Pons (tissue), 1 donor: ENCODE results near the gene IGFALS.

Source experiments
- DNase-seq: peaks from one replicate; pipeline ENCODE4 v3.0.0-alpha.2; 2016; ENCODE audit warnings: low spot score

IGFALS gene

DNA sequence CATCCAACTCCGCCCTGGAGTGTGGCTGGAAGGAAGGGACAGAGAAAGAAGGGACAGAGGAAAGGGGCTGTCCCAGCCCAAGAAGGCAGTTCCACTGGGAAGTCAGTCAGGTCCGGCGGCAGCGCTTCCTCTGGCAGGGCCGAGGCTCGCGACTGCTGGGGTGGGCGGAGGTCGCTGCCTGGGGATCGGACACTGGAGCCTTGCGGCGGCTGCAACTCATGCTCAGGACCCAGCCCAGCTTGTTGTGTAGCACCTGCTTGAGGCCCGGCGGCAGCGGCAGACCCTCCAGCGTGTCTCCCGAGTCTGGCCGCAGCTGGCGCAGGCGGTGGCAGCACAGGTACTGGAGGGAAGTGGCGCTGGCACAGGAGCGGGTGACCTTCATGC is 16.5 kb downstream of the IGFALS start:
- DNase-seq, result no peak

DNA sequence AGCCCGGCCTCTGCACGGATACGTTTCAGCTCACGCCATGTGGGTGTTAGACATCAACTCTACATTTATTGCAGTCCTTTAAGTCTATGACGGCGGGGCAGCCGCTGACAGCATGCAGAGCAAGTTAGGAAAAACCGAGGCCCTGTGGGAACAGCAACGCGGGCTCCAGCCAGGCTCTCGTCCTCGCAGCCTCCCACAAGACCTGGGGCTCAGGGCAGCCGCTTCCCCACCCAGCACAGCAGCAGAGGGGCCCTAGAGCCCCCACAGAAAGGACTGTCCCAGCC is 16.9 kb downstream of the IGFALS start:
- no peak for DNase-seq

DNA sequence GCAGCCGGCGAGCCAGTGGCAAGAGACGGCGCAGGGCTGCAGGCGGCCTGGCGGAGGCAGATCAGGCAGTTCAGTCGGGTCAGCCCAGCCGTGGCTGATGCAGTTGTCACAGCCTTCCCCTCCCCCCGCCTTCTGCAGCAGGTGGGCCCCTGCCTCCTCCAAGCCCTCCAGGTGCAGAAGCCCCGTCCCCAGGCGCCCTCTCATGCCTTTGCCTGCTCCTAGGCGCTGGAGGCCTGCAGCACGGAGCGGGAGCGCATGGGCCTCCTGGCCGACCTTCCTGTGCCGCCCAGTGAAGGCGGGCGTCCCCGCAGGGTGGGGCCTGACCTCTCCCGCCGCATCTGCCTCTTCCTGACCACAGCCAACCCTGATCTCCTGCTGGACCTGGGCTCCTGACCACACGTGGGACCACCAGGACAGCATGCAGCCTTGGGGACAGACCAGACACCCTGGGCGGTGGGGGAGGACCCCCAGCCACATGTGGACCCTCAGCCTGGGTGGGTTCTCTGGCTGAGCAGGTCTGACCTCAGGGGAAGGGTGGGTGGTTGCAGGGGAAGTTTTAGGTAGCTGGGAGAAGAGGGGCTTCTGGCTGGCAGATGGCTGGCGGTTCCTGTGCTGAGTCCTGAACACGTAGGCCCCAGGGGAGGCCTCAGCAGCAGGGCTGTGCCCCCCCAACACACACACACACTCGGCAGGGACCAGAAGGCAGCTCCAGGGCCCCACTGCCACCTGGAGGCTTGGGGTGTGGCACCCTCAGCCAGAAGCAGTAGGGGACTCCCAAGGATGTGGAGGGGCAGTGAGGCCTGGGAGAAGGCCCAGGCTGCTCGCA is 17.4 kb downstream of the IGFALS start:
- no peak for DNase-seq

DNA sequence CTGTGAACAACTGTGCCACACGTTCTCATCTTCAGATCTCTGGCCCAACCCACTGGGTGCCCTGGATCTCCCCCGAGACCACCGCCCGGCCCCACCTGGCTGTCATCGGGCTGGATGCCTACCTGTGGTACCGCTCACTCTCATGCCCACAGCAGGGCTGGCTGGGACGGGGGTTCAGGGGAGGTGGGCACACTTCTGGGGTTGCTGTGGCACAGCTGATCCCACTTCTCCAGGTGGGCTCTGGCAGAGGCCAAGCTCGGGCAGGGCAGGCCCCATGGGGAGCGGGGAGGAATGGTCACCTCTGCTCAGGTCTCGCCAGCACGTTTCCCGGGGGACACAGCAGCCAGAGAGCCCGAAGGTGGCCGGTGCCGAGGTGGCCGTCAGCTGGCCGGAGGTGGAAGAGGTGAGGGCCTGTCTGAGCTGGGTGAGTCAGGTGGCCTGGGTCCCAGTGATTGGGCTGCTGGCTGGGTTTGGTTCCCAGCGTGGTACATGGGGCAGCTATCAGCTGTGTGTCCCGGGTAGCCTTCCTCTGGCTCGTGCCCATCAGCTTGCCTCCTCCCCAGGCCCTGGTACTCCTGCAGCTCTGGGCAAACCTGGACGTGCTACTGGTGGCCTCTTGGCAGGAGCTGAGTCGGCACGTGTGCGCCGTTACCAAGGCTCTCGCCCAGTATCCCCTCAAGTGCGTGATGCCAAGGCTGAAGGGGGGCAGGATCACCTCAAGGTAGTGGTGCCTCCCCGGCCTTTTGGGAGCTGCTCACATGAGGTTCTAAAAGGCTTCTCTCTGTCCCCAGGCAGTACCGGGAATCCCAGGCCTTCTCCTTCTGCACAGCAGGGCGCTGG is 18.3 kb downstream of the IGFALS start:
- no peak for DNase-seq

DNA sequence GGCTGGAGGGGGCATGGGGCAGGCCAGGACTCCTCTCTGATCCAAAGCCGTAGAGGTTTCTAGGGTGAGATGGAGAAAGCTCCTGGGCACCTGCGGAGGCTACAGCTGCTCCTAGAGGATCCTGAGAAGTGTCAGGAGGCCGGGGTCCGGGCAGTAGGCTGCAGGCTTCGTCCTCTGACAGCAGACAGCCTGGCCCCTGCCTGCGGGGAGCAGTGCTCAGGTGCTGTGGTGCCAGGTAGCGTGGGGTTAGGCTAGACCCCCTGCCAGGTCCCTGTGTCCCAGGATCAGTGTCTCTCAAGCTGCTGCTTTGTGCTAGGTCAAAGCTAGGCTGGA is 19.1 kb downstream of the IGFALS start:
- DNase-seq, result no peak

DNA sequence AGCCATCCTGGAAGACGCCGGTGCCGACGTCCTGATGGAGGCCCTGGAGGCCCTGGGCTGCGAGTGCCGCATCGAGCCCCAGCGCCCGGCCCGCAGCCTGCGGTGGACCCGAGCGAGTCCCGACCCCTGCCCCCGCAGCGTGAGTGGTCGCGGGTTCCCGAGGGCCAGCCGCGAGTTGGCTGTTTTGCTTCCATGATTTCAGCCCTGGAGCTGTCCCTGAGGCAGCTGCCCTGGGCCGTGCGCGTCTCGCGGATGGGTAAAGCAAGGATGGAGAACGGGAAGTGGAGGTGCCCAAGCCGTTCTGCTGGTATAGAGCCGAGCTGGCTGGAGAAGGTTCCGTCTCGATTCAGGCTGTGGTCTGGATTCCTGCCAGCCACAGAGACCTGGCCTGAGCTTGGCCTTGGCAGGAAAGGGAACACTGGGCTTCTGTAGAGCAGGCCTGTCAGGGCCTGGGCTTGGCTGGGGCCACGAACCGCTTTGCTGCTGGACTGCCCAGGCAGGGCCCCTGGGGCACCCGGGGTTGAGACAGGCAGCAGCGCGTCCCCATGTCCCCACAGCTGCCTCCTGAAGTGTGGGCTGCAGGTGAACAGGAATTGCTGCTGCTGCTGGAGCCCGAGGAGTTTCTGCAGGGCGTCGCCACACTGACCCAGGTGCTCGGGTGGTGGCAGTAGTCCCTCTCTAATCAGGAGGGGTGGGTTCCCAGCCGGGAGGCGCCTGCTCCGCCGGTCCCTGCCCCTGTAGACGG is 19.6 kb downstream of the IGFALS start:
- DNase-seq, result no peak

DNA sequence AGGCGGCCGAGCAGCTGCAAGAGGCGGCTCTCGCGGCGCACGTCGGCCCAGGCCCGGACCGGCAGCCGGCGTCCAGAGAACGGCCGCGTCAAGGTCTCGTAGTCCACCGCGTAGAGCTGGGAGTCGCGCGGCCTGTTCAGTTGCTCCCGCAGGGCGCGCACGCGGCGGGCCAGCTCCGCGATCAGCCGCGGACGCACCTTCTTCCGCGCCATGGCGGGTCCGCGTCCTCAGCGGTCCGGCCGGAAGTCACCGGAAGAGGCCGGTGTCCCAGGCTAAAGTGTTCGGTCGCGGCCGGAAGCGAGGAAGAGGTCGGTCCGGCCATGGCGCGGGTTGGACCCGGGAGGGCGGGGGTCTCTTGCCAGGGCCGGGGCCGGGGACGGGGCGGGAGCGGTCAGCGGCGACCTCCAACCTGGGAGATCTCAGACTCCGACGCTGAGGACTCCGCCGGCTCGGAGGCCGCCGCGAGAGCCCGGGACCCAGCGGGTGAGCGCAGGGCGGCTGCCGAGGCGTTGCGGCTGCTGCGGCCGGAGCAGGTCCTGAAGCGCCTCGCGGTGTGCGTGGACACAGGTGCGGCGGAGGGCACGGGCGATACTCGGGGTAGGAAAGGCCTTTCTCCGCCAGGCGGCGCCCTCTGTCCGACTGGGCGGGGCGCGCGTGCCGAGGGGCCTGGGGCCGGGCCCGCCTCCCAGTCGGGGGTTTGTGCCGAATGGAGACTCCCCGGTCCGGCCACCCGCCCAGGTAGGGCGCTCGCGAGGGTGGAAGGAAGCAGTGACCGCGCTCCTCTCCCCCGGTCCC is 20.4 kb downstream of the IGFALS start, which contains the start of gene MRPS34:
Gene MRPS34 (minus strand): TSS at position 227 of the 795 bp plus-strand sequence. CDS start 15 bp downstream, at position 212.
- peak; percentile 63 for DNase-seq

DNA sequence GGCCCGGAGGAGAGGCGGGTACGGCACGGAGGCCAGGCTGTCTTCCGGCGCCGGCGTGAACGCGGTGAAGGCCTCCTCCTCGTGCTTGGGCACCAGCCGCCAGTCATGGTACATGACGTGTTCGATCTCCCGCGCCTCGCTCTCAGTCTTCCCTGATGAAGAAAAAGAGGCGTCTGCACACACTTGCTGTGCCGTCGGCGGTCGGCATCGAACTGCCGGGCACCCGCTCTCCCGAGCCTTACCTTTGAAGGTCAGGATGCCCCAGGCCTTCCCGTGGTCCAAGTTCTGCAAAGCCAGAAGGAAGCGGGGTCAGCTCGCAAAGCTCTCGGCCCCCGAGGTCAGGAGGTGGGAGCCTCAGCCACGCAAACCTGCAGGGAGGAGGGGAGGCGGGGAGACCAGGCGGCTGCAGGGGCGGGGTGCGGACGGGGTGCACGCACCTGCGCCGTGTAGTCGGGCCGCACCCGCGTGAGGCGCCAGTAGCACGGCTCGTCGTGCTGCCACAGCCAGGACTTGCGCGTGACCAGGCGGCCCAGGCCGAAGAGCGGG is 21.1 kb downstream of the IGFALS start, which contains the start of gene EME2:
Gene EME2 (plus strand): TSS at position 449 of the 546 bp plus-strand sequence. CDS start 418 bp downstream, outside the sequence.
- no peak for DNase-seq

DNA sequence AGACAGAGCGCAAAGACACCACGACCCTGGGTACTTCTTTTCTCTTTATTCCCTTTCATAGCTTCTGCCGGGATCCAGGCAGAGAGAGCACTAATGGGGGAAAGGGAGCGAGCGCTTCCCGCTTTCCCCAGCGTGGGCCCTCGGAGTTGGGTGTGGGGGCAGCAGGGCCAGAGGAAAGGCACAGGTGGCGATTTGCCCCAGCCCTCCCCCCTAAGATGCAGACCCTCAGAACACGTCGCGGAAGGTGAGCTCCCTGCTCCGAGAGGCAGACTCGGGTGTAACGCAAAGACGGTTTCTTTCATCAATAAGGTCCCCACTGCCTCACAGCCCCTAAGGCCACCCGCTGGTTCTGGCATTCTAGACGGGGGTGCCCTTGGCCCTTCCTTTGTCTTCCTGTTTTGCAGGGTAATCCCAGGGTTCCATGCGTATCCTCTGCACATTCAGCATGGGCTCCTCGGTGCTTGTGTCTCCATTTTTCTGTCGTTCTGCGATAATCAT is 21.6 kb downstream of the IGFALS start:
- DNase-seq, result no peak

DNA sequence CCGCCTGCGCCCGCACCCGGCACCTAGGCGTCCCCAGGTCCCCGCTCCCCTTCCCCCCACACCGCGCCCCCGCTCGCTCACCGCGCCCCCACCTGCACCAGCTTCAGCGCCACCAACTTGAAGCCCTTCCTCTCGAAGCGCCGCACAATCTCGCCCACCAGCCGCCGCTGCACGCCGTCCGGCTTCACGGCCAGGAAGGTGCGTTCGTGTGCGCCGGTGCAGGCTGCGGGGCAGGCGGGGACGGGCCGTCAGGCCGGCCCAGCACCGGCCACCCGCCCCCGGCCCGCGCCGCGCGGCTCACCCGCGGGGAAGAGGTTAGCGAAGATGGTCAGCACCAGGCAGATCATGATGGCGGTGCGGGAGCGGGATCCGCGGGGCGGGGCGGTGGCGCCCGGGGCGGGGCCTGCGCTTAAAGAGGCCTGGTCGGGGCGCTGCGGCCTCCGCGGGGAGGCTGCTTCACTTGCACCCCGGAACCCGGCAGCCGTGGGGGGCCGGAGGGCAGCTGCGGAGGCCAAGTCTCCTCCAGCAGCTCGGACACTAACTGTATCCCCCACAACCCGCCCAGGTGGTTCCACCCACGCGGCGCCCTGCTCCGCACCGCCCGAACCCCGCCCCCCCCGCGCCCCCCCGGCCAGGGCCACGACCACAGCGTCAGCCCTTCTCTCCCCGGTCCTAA is 22.2 kb downstream of the IGFALS start, which contains the start of gene NME3:
Gene NME3 (minus strand): TSS at position 356 of the 676 bp plus-strand sequence. CDS start 9 bp downstream, at position 347.
- DNase-seq, result peak; percentile 43

DNA sequence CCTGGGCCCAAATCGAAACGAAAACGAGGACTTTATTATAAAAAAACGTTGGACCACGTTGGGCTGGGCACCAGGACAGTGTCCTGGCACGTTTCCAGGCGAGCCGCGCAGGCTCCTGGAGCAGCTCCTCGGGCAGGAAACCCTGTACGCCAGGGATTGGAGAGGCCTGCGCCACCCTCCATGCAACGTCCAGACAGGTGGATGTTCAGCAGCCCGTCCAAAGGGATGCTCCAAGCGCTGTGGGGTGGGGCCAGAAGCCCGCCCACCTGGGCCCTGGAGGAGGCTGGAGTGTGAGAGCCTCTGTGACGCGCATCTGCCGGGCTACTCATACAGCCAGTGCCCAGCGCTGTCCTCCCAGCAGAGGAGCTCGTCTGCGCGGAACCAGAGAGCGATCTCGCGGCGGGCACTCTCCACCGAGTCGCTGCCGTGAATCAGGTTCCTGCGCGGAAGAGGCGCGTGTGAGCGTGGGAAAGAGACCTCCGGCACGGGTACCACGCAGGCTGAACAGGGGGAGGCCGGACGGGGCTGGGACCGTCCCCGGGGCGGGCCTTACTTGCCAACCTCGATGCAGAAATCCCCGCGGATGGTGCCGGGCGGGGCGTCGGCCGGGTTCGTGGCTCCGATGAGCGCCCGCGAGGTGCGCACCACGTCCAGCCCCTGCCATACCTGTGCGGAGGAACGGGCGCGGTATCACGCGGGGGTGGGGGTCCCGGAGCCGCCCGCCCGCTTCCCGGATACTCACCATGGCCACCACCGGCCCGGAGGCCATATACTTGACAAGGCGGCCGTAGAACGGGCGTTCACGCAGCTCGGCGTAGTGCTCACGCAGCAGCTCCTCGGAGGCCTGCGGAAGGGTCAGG is 22.9 kb downstream of the IGFALS start:
- DNase-seq, result peak; percentile 37

DNA sequence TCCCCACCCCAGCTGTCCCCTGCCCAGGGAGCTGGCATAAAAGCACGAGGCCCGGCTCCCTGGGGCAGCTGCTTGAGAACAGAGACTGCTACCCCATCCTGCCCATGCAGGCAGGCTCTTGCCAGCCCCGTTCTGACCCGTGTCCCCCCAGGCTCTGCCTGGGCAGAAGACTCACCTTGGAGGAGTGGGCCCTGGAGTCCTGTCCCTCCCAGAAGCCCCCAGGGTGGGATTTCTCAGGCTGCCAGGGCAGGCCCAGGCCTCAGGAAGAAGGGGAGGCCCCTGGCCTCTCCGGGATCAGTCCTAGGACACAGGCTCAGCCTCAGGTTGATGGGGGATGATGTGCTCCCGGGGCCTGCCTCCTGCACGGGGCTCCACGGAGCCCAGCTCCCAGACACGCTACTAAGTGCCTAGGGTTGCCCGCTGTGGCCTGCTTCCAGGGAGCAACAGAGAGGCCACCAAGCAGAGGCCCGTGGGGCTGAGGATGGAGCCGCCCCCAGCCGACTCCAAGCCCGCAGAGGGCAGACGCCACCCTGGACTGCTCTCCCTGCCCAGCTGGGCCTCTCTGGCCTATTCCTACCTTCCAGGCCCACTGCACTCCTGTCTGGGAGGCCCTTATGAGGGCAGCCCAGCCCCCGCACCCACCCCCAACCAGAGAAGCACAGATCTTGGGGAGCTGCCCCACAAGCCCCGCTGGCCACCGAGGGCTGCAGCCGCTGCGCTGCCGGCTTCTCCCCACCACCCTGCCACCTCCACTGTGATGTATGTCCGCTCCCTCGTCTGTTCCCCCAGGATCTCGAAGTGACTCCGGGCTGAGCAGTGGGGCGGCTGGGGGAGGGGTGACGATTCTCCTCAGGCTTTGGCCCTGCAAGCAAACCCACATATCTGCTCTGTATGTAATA is 23.9 kb downstream of the IGFALS start:
- DNase-seq, result no peak

DNA sequence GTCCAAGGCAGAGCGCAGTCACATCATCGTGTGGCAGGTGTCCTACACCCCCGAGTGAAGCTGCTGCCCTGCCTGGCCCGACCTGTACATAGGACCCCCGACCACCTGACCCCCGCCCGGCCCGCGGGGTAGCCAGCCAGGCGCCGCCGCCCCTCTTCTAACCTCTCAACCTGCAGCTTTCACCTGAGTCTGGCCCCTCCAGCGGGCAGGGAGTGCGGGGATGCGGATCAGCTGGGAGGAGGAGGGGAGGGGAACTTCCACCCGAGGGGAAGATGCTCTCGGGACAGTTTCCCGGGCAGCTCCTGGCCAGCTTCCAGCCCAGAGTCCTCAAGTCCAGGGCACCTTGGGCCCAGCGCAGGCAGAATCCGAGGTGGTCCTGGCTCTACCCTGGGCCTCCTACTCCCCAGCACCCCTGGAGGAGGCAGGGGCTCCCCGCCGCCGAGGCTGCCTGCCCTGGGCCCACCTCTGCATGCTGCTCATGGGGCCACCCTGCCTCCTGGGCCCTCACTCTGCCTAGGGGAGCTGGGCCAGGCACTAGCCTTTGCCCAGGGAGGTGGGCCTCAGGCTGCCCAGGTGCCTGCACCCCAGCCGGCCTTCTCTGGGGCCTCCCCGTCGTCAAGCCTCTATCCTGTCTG is 24.6 kb downstream of the IGFALS start:
- DNase-seq, result no peak

DNA sequence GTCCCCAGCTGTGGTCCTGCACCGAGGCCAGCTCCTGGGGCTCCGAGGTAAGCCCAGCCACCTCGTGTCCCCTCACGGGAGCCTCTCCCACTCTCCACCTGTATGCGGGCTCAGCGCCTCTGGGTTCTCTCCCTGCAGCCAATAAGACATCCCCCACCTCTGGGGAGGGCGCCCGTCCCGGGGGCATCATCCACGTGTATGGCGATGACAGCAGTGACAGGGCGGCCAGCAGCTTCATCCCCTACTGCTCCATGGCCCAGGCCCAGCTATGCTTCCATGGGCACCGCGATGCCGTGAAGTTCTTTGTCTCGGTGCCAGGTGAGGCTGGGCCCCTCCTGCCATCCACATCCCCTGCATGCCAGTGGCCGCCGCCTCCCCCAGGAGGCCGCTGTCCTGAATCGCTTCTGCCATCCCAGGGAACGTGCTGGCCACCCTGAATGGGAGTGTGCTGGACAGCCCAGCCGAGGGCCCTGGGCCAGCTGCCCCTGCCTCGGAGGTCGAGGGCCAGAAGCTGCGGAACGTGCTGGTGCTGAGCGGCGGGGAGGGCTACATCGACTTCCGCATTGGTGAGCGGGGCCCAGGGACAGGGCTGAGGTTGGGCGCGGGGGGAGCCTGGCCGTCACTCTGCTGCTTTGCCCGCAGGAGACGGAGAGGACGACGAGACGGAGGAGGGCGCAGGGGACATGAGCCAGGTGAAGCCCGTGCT is 25.3 kb downstream of the IGFALS start:
- DNase-seq, result no peak

DNA sequence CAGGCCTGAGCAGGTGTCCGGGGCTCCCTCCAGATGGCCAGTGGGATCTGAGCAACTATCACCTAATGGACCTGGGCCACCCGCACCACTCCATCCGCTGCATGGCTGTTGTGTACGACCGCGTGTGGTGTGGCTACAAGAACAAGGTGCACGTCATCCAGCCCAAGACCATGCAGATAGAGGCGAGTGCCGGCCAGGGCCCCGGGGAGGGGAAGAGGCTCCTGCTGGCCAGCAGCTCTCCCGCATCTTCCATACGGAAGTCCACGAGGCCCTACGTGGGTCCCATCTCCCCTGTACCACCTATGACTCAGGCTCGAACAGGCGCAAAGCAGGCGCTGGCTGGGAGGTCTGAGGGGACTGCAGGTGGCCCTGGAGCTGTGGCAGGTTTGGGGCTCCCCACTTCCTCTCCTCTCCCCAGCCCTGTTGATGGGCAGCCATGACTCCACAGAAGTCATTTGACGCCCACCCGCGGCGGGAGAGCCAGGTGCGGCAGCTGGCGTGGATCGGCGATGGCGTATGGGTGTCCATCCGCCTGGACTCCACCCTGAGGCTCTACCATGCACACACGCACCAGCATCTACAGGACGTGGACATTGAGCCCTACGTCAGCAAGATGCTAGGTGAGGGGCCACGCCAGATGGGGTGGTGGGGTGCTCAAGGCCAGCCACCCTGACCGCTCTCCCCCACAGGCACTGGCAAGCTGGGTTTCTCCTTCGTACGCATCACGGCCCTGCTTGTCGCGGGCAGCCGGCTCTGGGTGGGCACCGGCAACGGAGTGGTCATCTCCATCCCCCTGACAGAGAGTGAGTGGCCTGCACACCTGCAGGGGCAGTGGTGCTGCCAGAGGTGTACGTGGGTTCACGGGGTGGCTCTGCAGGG is 26.1 kb downstream of the IGFALS start:
- DNase-seq, result no peak

DNA sequence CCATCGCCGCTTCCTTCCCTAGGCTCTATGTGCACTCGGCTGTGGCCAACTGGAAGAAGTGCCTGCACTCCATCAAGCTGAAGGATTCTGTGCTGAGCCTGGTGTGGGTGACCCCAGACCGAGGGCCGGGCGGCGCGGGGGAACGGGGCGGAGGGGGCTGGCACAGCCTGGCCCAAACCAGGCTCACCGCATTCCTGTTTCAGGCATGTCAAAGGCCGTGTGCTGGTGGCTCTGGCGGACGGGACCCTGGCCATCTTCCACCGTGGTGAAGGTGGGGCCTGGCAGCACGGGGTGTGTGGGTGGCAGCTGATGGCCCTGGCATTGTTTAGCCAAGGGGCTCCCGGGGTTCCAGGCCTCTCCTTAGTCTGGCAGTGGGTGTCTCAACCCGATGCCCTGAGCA is 26.8 kb downstream of the IGFALS start:
- DNase-seq, result no peak
